Ishikawa (cell line): ENCODE data around the gene LIMS2.

ENCODE experiments used
- CREB1 ChIP-seq: IDR thresholded peaks from 2 replicates; pipeline ENCODE4 v1.6.1; 2012; ENCODE audit warnings: low read depth
- EP300 ChIP-seq: IDR thresholded peaks from 2 replicates; pipeline ENCODE4 v1.6.1; 2012; ENCODE audit warnings: borderline replicate concordance
- NFIC ChIP-seq: IDR thresholded peaks from 2 replicates; pipeline ENCODE4 v1.6.1; 2012
- REST ChIP-seq: IDR thresholded peaks from 2 replicates; pipeline ENCODE4 v1.6.1; 2012; ENCODE audit warnings: low read depth, mild to moderate bottlenecking
- TAF1 ChIP-seq: IDR thresholded peaks from 2 replicates; pipeline ENCODE4 v1.6.1; 2012; ENCODE audit warnings: low read depth, mild to moderate bottlenecking
- TCF12 ChIP-seq: IDR thresholded peaks from 2 replicates; pipeline ENCODE4 v1.6.1; 2012; ENCODE audit warnings: low read depth
- TEAD4 ChIP-seq: IDR thresholded peaks from 2 replicates; pipeline ENCODE4 v1.6.1; 2012
- USF1 ChIP-seq: IDR thresholded peaks from 2 replicates; pipeline ENCODE4 v1.6.1; 2012
- YY1 ChIP-seq: IDR thresholded peaks from 2 replicates; pipeline ENCODE4 v1.6.1; 2012; ENCODE audit warnings: low read depth
- ZBTB7A ChIP-seq: IDR thresholded peaks from 2 replicates; pipeline ENCODE4 v1.6.1; 2012; ENCODE audit warnings: low read depth
- TF ChIP-seq, protein P1 (sequence below): IDR thresholded peaks from 2 replicates; pipeline ENCODE4 v1.6.1; 2012

DNA sequence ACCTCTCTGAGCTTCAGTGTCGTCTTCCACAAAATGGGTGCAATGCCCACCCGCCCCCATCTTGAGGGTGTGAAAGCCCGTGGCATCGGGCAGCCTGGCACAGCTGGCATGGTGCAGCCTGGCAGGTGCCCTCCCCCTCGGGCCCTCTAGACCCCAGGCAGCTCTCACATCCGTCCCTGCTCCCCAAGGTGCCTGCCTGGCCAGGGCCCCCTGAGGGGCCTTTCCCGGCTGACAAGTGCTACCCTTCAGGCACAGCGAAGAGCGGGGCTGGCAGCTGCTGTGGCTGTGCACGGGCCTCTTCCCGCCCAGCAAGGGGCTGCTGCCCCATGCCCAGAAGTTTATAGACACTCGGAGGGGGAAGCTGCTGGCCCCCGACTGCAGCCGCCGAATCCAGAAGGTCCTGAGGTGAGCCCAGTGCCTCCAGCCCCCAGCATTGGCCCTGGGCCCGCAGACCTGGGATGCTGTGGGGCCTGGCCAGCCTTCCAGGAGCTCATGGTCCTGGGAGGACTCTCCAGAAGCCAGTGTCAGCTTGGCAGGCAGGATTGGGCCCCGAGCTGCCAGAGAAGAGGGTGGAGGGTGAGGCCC is 43.2 kb downstream of the LIMS2 start:
- TF ChIP-seq TEAD4 (no peak), USF1 (no peak), NFIC (no peak), EP300 (no peak), TCF12 (no peak), REST (no peak), ZBTB7A (no peak), TAF1 (no peak), YY1 (no peak), CREB1 (no peak)
- TF ChIP-seq, protein P1, sequence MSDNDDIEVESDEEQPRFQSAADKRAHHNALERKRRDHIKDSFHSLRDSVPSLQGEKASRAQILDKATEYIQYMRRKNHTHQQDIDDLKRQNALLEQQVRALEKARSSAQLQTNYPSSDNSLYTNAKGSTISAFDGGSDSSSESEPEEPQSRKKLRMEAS, result no peak
